Neural progenitor cell (in vitro differentiated cells): ENCODE data around the gene HAAO.

ENCODE experiments used
- CTCF ChIP-seq: fragments of 200-600 bp; sonication (generic); IDR thresholded peaks from 2 replicates; pipeline ENCODE4 v1.5.1; 2017; ENCODE audit warnings: antibody characterized with exemption, mild to moderate bottlenecking
- EZH2 ChIP-seq: fragments of 200-600 bp; sonication (generic); IDR thresholded peaks from 2 replicates; pipeline ENCODE4 v1.6.1; 2017; ENCODE audit warnings: antibody characterized with exemption, mild to moderate bottlenecking, moderate library complexity
- EZH2phosphoT487 ChIP-seq: fragments of 200-600 bp; sonication (generic); IDR thresholded peaks from 2 replicates; pipeline ENCODE4 v1.6.1; 2017; ENCODE audit warnings: antibody characterized with exemption

- TF ChIP-seq CTCF (no peak), EZH2phosphoT487 (no peak), EZH2 (no peak)
Observed at GRCh38 chr2:42724886-42725285, 67.5 kb downstream of the HAAO start.
